ENCODE data around the gene GNA15. TPM values are rescaled to one million over a fixed set of nuclear protein-coding genes. Genes with fewer than 3 reads are reported as not detected.

Gene GNA15
- total and polyA plus RNA-seq, 2 donors (not counting 3 experiments of a cell fraction or from before 2014, with no cell fraction given), result 0.17 TPM; not detected in 1

- Histone ChIP-seq H3K9ac (replicated peaks; ENCODE audit: extremely low read depth, insufficient read depth, low read length) (no peak overlapping the region), H3K27ac (ENCODE audit: insufficient read depth, low read depth, low read length) (no peak overlapping the region), H3K27me3 (ENCODE audit: control insufficient read depth in 2 of 2, insufficient read depth in 2 of 2, low read length in 2 of 2) (no peaks in the 10 kb centered on the region), H3K36me3 (ENCODE audit: control insufficient read depth in 2 of 2, extremely low read depth in 1 of 2, insufficient read depth in 2 of 2, low read length in 2 of 2) (no peaks in the 10 kb centered on the region), H3K9me1 (replicated peaks; ENCODE audit: control insufficient read depth, extremely low read depth, insufficient read depth, low read length) (no peaks in the 10 kb centered on the region), H4K20me1 (replicated peaks; ENCODE audit: control insufficient read depth, extremely low read depth, insufficient read depth, low read length) (no peaks in the 10 kb centered on the region), H3K79me2 (ENCODE audit: control insufficient read depth, insufficient read depth, low read length) (no peaks in the 10 kb centered on the region), H3K9me3 (replicated peaks; ENCODE audit: control insufficient read depth, insufficient read depth, low read length) (no peaks in the 10 kb centered on the region), H2AFZ (ENCODE audit: low read depth, low read length) (no peak overlapping the region), H3K4me3 (replicated peaks in 1 of 3; ENCODE audit: insufficient read depth in 1 of 3, low read depth in 1 of 3, low read length in 3 of 3) (no peak overlapping the region), H3K4me1 (ENCODE audit: control insufficient read depth, extremely low read depth, insufficient read depth, low read length) (peaks cover 8% of the 10 kb centered on the region), H3K4me2 (ENCODE audit: insufficient read depth, low read length) (no peak overlapping the region)
- intact Hi-C loops (cut with micrococcal nuclease) (no loop called here), dilution Hi-C loops (cut with MboI; ENCODE audit: extremely low pct_ligation_motif_present, low sequenced_read_pairs) (no loop called here)
- no TSS peak for BruUV-seq (replicated peaks)
- ChIA-PET CTCF (interaction anchor here (1.3 kb wide), 1 partner anchor 51 kb away, joined by 4 read pairs; no protein-coding TSS in a partner anchor), POLR2A (no interaction called here)
- FAIRE-seq, result no peak
- no peak for TF ChIP-seq GATA2 (IDR thresholded peaks at IDR 0.05; ENCODE audit: insufficient read depth, insufficient read length, low read depth, low read length)
- no peak for TF ChIP-seq EZH2 (IDR thresholded peaks at IDR 0.05; ENCODE audit: borderline replicate concordance, low read depth, low read length, severe bottlenecking)
- TF ChIP-seq POLR2AphosphoS5 (IDR thresholded peaks at IDR 0.05; ENCODE audit: insufficient read depth, low read depth, low read length), result no peak
- no peak for TF ChIP-seq CTCF (IDR thresholded peaks at IDR 0.05; ENCODE audit: extremely low read depth in 1 of 2, insufficient read depth in 1 of 2, low read depth in 1 of 2, low read length in 2 of 2)
- TF ChIP-seq MAX (IDR thresholded peaks at IDR 0.05; ENCODE audit: insufficient read depth, insufficient read length), result no peak
- no peak for TF ChIP-seq JUN (IDR thresholded peaks at IDR 0.05; ENCODE audit: borderline replicate concordance, insufficient read depth, insufficient read length, low read depth)
- TF ChIP-seq POLR2A (IDR thresholded peaks at IDR 0.05; ENCODE audit: low read depth, low read length), result no peak
- no peak for TF ChIP-seq FOS (IDR thresholded peaks at IDR 0.05; ENCODE audit: borderline replicate concordance, insufficient read depth, low read length)
- no peak for TF ChIP-seq MYC (IDR thresholded peaks at IDR 0.05; ENCODE audit: low read depth, low read length)
- DNase-seq (ENCODE audit: low read depth, low spot score), result no peak
These were observed 44.0 kb downstream of the GNA15 start for GRCh38 chr19:3179739-3180293.

All from endothelial cell of umbilical vein (primary cell).